RWPE2 (cell line): ENCODE measurements around the gene EXD3.

Experiments
- ATAC-seq: fragments of 200-7000 bp; cut with Tn5 transposase; 3 replicates; pipeline ENCODE4 v1.9.1; 2021; ENCODE audit warnings: low read depth
- DNase-seq: peaks from one replicate; pipeline ENCODE4 v3.0.0-alpha.2; 2020; ENCODE audit warnings: low spot score
- H3K27ac ChIP-seq: fragments of 450-650 bp; 2 replicates; pipeline ENCODE4 v1.5.1; 2017; ENCODE audit warnings: mild to moderate bottlenecking; ENCODE audit not compliant: poor library complexity, severe bottlenecking
- H3K27me3 ChIP-seq: fragments of 250-450 bp; sonication (Bioruptor Pico); 2 replicates; pipeline ENCODE4 v1.5.1; 2021; ENCODE audit warnings: mild to moderate bottlenecking, moderate library complexity; ENCODE audit not compliant: insufficient read depth, poor library complexity, severe bottlenecking
- H3K36me3 ChIP-seq: fragments of 250-450 bp; sonication (Bioruptor Pico); 2 replicates; pipeline ENCODE4 v1.5.1; 2020; ENCODE audit warnings: low read depth, mild to moderate bottlenecking, moderate library complexity
- H3K4me1 ChIP-seq: fragments of 250-450 bp; sonication (Bioruptor Pico); 2 replicates; pipeline ENCODE4 v1.5.1; 2021; ENCODE audit warnings: mild to moderate bottlenecking, moderate library complexity; ENCODE audit not compliant: insufficient read depth, poor library complexity, severe bottlenecking
- H3K4me3 ChIP-seq: fragments of 250-450 bp; sonication (Bioruptor Pico); 2 replicates; pipeline ENCODE4 v1.5.1; 2021; ENCODE audit warnings: mild to moderate bottlenecking, moderate library complexity; ENCODE audit not compliant: severe bottlenecking
- H3K9me3 ChIP-seq: fragments of 250-450 bp; sonication (Bioruptor Pico); 2 replicates; pipeline ENCODE4 v1.5.1; 2021; ENCODE audit warnings: mild to moderate bottlenecking, moderate library complexity; ENCODE audit not compliant: severe bottlenecking
- CTCF ChIP-seq: fragments of 450-650 bp; IDR thresholded peaks from one replicate; pipeline ENCODE4 v1.5.1; 2017; ENCODE audit warnings: mild to moderate bottlenecking, moderate library complexity; ENCODE audit not compliant: poor library complexity, severe bottlenecking

The EXD3 gene

GRCh38 chr9:137427454-137428310 lies 4.7 kb upstream of the EXD3 start:
- no peak overlapping the region for H3K4me3 ChIP-seq
- no peaks in the 10 kb centered on the region for H3K36me3 ChIP-seq
- no peaks in the 10 kb centered on the region for H3K27me3 ChIP-seq
- ATAC-seq (no peak), DNase-seq (peak; percentile 51)
- no peak for TF ChIP-seq CTCF
- no peaks in the 10 kb centered on the region for H3K9me3 ChIP-seq
- H3K4me1 ChIP-seq, result peaks cover 19% of the 10 kb centered on the region
- no peak overlapping the region for H3K27ac ChIP-seq

GRCh38 chr9:137426018-137426681 lies 3.2 kb upstream of the EXD3 start:
- H3K27me3 ChIP-seq, result no peaks in the 10 kb centered on the region

GRCh38 chr9:137423514-137424291 lies 741 bp upstream of the EXD3 start:
- peak; percentile 85 for TF ChIP-seq CTCF
- peak; percentile 84 for DNase-seq
- peak overlapping the region; percentile 98 for H3K4me3 ChIP-seq
- H3K27me3 ChIP-seq, result no peaks in the 10 kb centered on the region
- H3K27ac ChIP-seq, result peak overlapping the region; percentile 61
- H3K36me3 ChIP-seq, result 0 out of 2 replicates have a peak, but pooled peaks cover 5% of the 10 kb centered on the region
- ATAC-seq, result peak; percentile 63
- no peaks in the 10 kb centered on the region for H3K9me3 ChIP-seq
- H3K4me1 ChIP-seq, result peaks cover 19% of the 10 kb centered on the region

More at GRCh38 chr9:137426018-137426681, 3.2 kb upstream of the EXD3 start:
- ATAC-seq (no peak), DNase-seq (no peak)
- Histone ChIP-seq H3K36me3 (no peaks in the 10 kb centered on the region), H3K9me3 (no peaks in the 10 kb centered on the region), H3K27ac (peak overlapping the region; percentile 61), H3K4me3 (no peak overlapping the region), H3K4me1 (peaks cover 19% of the 10 kb centered on the region)
- no peak for TF ChIP-seq CTCF

- TF ChIP-seq CTCF, result no peak
- Histone ChIP-seq H3K9me3 (no peaks in the 10 kb centered on the region), H3K4me3 (peak overlapping the region; percentile 98), H3K4me1 (peaks cover 19% of the 10 kb centered on the region), H3K27ac (peak overlapping the region; percentile 61), H3K36me3 (0 out of 2 replicates have a peak, but pooled peaks cover 5% of the 10 kb centered on the region), H3K27me3 (no peaks in the 10 kb centered on the region)
- no peak for DNase-seq
- no peak for ATAC-seq
Measured at GRCh38 chr9:137421838-137422603, 941 bp downstream of the EXD3 start.
